Mesodermal cell (in vitro differentiated cells): ENCODE results near the gene UROC1.

Experiments used
- H3K27ac ChIP-seq: 2 replicates; pipeline ENCODE4 v1.7.0; 2013; ENCODE audit warnings: mild to moderate bottlenecking, low read depth, low read length, moderate library complexity; ENCODE audit not compliant: severe bottlenecking
- H3K36me3 ChIP-seq: 2 replicates; pipeline ENCODE4 v1.7.1; 2013; ENCODE audit warnings: mild to moderate bottlenecking, low read length, moderate library complexity; ENCODE audit not compliant: control insufficient read depth, insufficient read depth
- H3K4me1 ChIP-seq: one replicate; pipeline ENCODE4 v1.7.1; 2013; ENCODE audit warnings: mild to moderate bottlenecking, low read length; ENCODE audit not compliant: insufficient read depth, control insufficient read depth, poor library complexity, severe bottlenecking
- H3K4me3 ChIP-seq: 2 replicates; pipeline ENCODE4 v1.7.0; 2013; ENCODE audit warnings: low read length, control low read depth, mild to moderate bottlenecking; ENCODE audit not compliant: insufficient read depth, poor library complexity, severe bottlenecking; ENCODE audit errors: extremely low read depth
- H3K9me3 ChIP-seq: 2 replicates; pipeline ENCODE4 v1.7.1; 2013; ENCODE audit warnings: mild to moderate bottlenecking, low read length, moderate library complexity; ENCODE audit not compliant: control insufficient read depth
- WGBS, 2 experiments: methylation state at CpG; one replicate each; pipeline ENCODE4 v1.1.5; 2013; ENCODE audit warnings: missing lambda C conversion rate in 2 of 2; ENCODE audit not compliant: insufficient coverage in 2 of 2; 5-methylcytosine and 5-hydroxymethylcytosine counted together

Gene UROC1

DNA sequence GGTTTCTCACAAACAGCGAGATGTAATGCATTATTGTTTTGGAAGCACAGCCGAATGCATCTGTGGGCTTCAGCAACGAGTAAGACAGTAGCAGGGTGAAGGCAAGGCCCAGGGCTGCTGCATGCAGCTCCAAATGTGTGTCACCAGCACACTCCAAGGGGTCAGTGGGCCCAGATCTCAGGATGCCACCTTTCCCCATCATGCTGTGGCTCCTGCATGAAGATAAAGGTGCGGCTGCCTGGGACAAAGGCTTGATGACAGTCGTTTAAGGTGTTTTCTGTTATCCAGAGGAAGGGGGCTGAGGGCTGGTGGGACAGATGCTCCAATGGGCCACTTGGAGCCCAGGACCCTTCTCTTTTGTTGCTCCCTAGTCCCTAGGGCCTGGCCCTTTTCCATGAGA lies 28.0 kb upstream of the UROC1 start:
- peaks cover 5% of the 10 kb centered on the region for H3K4me1 ChIP-seq
- no peak overlapping the region for H3K4me3 ChIP-seq
- H3K9me3 ChIP-seq, result no peaks in the 10 kb centered on the region
- 84 to 87% methylated on average over 5 of the region's 5 CpGs for WGBS, 2 experiments
- no peak overlapping the region for H3K27ac ChIP-seq
- H3K36me3 ChIP-seq, result no peaks in the 10 kb centered on the region

DNA sequence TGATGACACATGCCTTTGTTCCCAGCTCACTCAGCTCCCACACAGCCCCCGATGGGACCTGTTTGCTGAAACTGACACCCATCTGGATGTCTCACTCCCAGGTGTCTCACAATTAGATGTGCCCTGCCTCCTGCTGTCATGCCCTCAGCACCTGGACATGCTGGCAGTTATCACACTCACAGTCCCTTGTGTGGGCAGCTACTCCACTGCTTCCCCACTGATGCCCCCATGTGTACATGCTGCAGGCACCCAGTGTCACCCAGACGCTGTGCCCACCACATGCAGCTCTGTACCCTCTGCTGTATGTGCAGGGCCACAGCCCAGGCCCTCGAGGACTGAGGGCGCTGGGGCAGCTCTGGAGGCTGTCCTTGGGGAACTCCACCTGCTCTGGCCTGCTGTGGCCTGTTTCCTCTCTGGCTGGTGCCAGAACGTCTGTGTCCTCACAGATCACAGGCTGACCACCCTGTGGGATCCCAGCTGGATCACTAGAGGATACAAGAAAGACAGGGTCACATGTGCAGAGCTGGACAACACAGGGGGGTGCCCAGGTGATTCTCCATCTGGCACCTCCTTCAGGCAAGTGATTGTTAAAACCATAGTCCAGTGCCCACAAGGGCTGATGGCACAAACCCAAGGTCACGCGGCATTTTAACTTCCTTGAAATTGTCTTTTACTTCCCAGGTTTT lies 27.2 kb upstream of the UROC1 start:
- H3K4me1 ChIP-seq, result peaks cover 3% of the 10 kb centered on the region
- WGBS, 2 experiments, result 82 to 86% methylated on average over 5 to 6 of the region's 7 CpGs
- H3K4me3 ChIP-seq, result no peak overlapping the region
- H3K36me3 ChIP-seq, result no peaks in the 10 kb centered on the region
- H3K9me3 ChIP-seq, result no peaks in the 10 kb centered on the region
- no peak overlapping the region for H3K27ac ChIP-seq

- no peaks in the 10 kb centered on the region for H3K4me1 ChIP-seq
- H3K4me3 ChIP-seq, result no peak overlapping the region
- H3K9me3 ChIP-seq, result no peaks in the 10 kb centered on the region
- 90 to 100% methylated on average over 1 to 2 of the region's 2 CpGs for WGBS, 2 experiments
- H3K36me3 ChIP-seq, result no peaks in the 10 kb centered on the region
- no peak overlapping the region for H3K27ac ChIP-seq
These were observed 26.0 kb upstream of the UROC1 start for GRCh38 chr3:126543457-126544061.

DNA sequence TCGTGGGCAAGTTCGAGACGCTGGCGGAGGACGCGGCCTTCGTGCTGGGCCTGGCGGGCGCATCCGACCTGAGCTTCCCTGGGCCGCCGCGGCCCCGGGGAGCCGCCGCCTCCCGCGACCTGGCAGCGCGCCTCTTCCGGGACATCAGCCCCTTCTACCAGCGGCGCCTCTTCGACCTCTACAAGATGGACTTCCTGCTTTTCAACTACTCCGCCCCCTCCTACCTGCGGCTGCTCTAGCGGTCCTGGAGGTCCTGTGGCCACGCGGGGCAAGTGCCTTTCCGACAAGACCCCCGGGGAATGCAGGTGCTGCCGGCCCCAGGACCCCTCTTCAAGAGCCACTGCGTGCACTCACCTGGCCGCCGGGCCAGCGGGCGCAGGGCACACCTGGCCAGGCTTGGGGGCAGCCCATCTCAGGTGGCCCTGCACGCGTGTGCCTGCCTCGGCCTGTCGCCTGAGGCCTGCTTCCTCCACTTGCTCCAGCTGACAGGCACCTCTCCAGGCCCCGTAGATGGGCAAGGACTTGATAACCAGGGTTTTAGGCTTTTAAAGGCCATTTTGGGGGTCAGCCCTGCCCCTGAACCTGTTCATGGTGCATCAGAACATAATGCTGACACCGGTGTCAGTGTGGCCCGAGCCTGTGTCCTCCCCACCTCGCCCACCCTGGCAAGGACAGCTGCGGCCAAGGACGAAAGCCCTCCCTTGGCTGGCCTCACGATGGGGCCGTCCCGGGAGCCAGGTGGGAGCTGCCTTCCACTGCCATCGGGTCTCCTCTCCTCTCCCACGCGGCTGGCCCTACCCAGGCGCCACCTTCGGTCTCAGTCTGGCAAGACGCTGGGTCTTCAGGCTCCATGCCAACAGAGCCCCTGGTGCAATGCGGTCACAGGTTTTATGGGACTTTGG lies 25.0 kb upstream of the UROC1 start:
- WGBS, 2 experiments, result 90 to 92% methylated on average over 51 to 52 of the region's 57 CpGs
- Histone ChIP-seq H3K9me3 (no peaks in the 10 kb centered on the region), H3K4me1 (no peaks in the 10 kb centered on the region), H3K27ac (no peak overlapping the region), H3K36me3 (no peaks in the 10 kb centered on the region), H3K4me3 (no peak overlapping the region)

GRCh38 chr3:126541628-126542339 lies 24.2 kb upstream of the UROC1 start:
- Histone ChIP-seq H3K9me3 (no peaks in the 10 kb centered on the region), H3K4me1 (no peaks in the 10 kb centered on the region), H3K4me3 (no peak overlapping the region), H3K27ac (no peak overlapping the region), H3K36me3 (no peaks in the 10 kb centered on the region)
- 97 to 98% methylated on average over 95 to 101 of the region's 101 CpGs for WGBS, 2 experiments

DNA sequence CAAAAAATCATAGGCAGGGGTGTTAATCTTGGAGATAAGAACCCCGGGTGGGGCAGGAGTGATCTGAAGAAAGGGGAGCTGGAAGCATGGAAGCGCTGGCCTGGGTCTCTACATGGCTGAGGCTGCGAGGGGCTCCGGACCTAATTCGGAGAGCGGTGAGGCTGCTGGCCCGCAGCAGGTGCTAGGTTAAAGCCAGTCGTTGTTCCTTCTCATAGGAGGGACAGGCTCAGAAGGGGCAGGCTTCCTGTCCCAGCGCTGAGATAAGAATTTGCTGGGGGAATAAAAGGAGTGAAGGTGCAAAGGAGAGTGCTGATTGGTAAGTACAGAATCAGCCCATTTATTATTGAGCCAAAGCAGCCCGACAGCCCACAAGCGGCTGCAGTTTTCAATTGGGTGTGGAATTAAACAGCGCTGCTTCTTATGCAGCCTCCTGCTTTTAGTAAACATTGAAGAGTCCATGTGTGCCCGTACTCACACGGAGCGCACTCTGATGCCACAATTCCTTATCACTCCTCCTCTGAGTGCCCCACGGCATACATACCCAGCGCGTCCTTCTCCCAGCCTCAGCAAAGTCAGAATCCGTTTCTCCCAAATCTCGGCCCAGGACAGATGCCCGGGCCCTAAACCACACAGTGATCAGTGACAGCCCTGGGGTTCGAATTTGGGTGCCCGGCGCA lies 23.5 kb upstream of the UROC1 start:
- no peak overlapping the region for H3K4me3 ChIP-seq
- H3K27ac ChIP-seq, result no peak overlapping the region
- H3K9me3 ChIP-seq, result no peaks in the 10 kb centered on the region
- 81 to 90% methylated on average over 21 to 24 of the region's 24 CpGs for WGBS, 2 experiments
- no peaks in the 10 kb centered on the region for H3K36me3 ChIP-seq
- H3K4me1 ChIP-seq, result no peaks in the 10 kb centered on the region

DNA sequence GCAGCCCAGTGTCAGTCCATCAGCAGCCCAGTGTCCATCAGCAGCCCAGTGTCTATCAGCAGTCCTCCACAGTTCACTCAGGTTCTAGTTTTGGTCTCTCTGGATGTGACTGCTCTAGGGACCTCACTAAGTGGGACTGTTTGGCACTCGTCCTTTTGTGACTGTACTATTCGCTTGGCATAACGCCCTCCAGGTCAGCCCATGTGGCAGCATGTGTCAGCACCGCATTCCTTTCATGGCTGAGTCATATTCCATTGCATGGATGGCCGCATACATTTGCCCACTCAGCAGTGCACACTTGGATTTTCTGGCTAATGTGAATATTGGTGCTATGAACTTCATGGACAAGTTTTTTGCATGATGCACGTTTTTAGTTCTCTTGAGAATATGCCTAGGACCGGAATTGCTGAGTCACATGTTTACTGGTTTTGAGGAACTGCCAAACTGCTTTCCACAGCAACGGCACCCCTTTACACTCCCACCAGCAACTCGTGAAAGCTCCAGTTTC lies 22.8 kb upstream of the UROC1 start:
- 76 to 78% methylated on average over 7 to 8 of the region's 9 CpGs for WGBS, 2 experiments
- Histone ChIP-seq H3K27ac (no peak overlapping the region), H3K4me3 (no peak overlapping the region)

DNA sequence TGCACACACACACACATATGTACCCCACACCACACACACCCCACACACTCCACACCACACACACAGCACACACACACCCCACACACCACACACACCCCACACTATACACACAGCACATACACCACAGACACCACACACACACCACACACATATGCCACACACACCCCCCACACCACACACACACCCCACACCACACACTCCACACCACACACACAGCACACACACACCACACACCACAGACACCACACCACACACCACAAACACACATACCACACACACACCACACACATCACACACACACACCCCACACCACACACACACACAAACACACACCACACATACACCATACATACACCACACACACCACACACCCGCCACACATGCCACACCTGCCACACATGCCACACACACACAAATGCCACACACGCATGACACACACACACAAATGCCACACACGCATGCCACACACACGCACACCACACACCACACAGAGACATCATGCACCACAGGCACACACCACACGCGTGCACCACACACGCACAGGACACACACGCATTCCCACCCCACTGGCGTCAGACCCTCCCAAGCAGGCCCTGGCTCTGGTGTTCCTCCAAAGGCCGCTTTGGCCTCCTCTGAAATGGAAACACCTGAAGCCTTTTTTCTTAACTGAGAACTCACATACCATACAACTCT lies 22.1 kb upstream of the UROC1 start:
- WGBS, 2 experiments, result 94% methylated on average over 6 to 8 of the region's 10 CpGs
- no peak overlapping the region for H3K4me3 ChIP-seq
- no peaks in the 10 kb centered on the region for H3K4me1 ChIP-seq

More for the DNA sequence above, 22.8 kb upstream of the UROC1 start:
- Histone ChIP-seq H3K4me1 (no peaks in the 10 kb centered on the region), H3K9me3 (no peaks in the 10 kb centered on the region), H3K36me3 (no peaks in the 10 kb centered on the region)

DNA sequence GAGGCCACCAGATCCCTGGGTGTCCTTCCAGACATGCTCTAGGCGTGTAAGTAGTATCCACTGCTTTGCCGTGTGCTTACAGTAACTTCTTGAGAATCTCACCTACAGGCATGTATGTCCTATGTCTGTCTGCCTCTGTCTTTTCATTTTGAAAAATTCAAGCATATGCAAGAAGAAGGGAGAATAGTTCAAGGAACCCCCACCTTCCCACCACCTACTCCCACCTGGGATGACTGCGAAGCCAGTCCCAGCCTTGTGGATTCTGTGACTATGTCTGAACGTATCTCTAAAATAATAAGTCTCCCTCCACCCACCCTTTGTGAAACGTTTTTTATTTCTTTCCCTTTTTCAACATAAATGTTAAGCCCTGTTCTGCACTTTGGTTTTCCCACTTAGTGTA lies 21.4 kb upstream of the UROC1 start:
- H3K27ac ChIP-seq, result no peak overlapping the region
- no peaks in the 10 kb centered on the region for H3K4me1 ChIP-seq
- H3K9me3 ChIP-seq, result no peaks in the 10 kb centered on the region
- no peaks in the 10 kb centered on the region for H3K36me3 ChIP-seq
- H3K4me3 ChIP-seq, result no peak overlapping the region
- 67 to 82% methylated on average over 1 to 2 of the region's 5 CpGs for WGBS, 2 experiments

More for the DNA sequence above, 22.1 kb upstream of the UROC1 start:
- Histone ChIP-seq H3K27ac (no peak overlapping the region), H3K9me3 (no peaks in the 10 kb centered on the region), H3K36me3 (no peaks in the 10 kb centered on the region)
